ENCODE measurements around the gene SNX4.

SNX4 gene

DNA sequence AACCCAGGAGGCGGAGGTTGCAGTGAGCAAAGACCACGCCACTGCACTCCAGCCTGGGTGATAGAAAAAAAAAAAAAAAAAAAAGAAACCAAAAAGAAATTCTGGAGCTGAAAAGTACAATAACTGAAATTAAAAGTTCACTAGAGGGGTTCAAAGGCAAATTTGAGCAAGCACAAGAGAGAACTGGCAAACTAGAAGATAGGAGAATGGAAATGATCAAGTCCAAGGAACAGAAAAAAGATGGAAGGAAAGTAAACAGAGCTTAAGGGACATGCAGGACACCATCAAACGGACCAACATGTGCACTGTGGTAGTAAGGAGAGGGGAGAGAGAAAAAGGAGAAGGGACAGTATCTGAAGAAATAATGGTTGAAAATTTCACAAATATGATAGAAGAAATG is 12.9 kb downstream of the SNX4 start:
- Histone ChIP-seq H3K36me3 (replicated peaks; ENCODE audit: insufficient read depth, low read length) (no peaks in the 10 kb centered on the region; the same call in 1 of the 2 replicates), H3K27ac (ENCODE audit: low read length) (no peak overlapping the region), H3K4me1 (ENCODE audit: low read length) (peaks cover 9% of the 10 kb centered on the region), H3F3A (ENCODE audit: insufficient read depth, low read length) (peaks cover 8% of the 10 kb centered on the region; the same call in 1 of the 2 replicates), H3K9ac (ENCODE audit: low read length) (no peak overlapping the region), H3K4me3 (ENCODE audit: low read length) (no peak overlapping the region), H3K27me3 (replicated peaks; ENCODE audit: insufficient read depth, low read length) (no peaks in the 10 kb centered on the region), H3K9me3 (replicated peaks; ENCODE audit: insufficient read depth, low read length) (no peaks in the 10 kb centered on the region), H4K20me1 (ENCODE audit: insufficient read depth, low read length) (no peaks in the 10 kb centered on the region), H3K79me2 (ENCODE audit: low read length) (peaks cover 43% of the 10 kb centered on the region), H2AFZ (ENCODE audit: low read length) (no peak overlapping the region), H3K4me2 (ENCODE audit: low read depth, low read length) (no peak overlapping the region), H3K9me2 (replicated peaks; ENCODE audit: insufficient read depth, low read length) (no peaks in the 10 kb centered on the region)
- DNase-seq: no peak
- TF ChIP-seq EZH2phosphoT487 (IDR thresholded peaks at IDR 0.05; ENCODE audit: low read length) (no peak), EZH2 (optimal IDR thresholded peaks at IDR 0.05; ENCODE audit: low read depth, low read length) (no peak)
- TF ChIP-seq, protein P1, sequence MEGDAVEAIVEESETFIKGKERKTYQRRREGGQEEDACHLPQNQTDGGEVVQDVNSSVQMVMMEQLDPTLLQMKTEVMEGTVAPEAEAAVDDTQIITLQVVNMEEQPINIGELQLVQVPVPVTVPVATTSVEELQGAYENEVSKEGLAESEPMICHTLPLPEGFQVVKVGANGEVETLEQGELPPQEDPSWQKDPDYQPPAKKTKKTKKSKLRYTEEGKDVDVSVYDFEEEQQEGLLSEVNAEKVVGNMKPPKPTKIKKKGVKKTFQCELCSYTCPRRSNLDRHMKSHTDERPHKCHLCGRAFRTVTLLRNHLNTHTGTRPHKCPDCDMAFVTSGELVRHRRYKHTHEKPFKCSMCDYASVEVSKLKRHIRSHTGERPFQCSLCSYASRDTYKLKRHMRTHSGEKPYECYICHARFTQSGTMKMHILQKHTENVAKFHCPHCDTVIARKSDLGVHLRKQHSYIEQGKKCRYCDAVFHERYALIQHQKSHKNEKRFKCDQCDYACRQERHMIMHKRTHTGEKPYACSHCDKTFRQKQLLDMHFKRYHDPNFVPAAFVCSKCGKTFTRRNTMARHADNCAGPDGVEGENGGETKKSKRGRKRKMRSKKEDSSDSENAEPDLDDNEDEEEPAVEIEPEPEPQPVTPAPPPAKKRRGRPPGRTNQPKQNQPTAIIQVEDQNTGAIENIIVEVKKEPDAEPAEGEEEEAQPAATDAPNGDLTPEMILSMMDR (IDR thresholded peaks at IDR 0.05; ENCODE audit: low read length): no peak

DNA sequence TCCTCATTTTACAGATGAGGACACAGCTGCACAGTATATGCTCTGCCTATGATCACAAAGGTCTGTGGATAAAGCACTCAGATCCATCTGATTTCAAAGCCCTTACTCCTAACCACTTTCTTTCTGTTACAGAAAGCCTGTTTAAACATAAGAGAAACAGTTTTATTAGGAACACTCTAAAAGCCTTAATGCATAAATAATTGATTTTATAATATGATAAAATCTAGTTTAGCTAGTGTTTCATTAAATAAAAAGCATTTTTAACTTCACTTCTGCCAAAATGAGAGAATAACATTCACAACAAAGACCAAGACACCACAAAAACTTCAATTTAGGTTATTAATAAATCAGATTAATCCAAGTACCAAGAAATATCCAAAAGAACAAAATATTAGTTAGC is 21.4 kb downstream of the SNX4 start:
- H2AFZ ChIP-seq (ENCODE audit: low read length): no peak overlapping the region
- no peaks in the 10 kb centered on the region for H4K20me1 ChIP-seq (ENCODE audit: insufficient read depth, low read length)
- H3K9me2 ChIP-seq (replicated peaks; ENCODE audit: insufficient read depth, low read length): no peaks in the 10 kb centered on the region
- H3K27me3 ChIP-seq (replicated peaks; ENCODE audit: insufficient read depth, low read length): no peaks in the 10 kb centered on the region
- no peaks in the 10 kb centered on the region for H3K79me2 ChIP-seq (ENCODE audit: low read length)
- TF ChIP-seq, protein P1 (IDR thresholded peaks at IDR 0.05; ENCODE audit: low read length): no peak
- no peak for TF ChIP-seq EZH2phosphoT487 (IDR thresholded peaks at IDR 0.05; ENCODE audit: low read length)
- no peak for TF ChIP-seq EZH2 (optimal IDR thresholded peaks at IDR 0.05; ENCODE audit: low read depth, low read length)
- H3F3A ChIP-seq (ENCODE audit: insufficient read depth, low read length): no peaks in the 10 kb centered on the region
- no peak overlapping the region for H3K4me3 ChIP-seq (ENCODE audit: low read length)
- no peak for DNase-seq
- H3K9me3 ChIP-seq (replicated peaks; ENCODE audit: insufficient read depth, low read length): no peaks in the 10 kb centered on the region
- H3K36me3 ChIP-seq (replicated peaks; ENCODE audit: insufficient read depth, low read length): no peaks in the 10 kb centered on the region
- H3K4me1 ChIP-seq (ENCODE audit: low read length): no peaks in the 10 kb centered on the region
- H3K9ac ChIP-seq (ENCODE audit: low read length): no peak overlapping the region
- H3K27ac ChIP-seq (ENCODE audit: low read length): no peak overlapping the region
- no peak overlapping the region for H3K4me2 ChIP-seq (ENCODE audit: low read depth, low read length)

DNA sequence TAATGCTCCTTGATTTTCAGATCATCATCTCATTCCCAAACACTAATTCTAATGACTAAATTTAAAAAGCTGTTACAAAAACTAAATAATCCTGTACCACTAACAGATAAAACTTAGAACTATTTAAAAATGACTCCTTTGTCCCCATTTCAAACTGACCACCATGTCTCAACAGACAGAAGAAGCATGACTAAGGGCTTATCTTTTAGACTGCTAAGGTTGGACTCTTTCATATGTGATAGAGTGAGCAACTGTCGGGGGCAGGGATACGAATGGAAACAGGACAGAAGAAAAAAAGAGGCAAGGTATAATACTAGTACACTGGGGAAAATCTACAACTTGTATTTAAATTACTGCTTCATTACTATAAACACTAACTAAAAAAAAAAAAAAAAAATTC is 23.3 kb downstream of the SNX4 start:
- H3K9ac ChIP-seq (ENCODE audit: low read length): no peak overlapping the region
- no peak overlapping the region for H3K27ac ChIP-seq (ENCODE audit: low read length)

More for the DNA sequence above, 23.3 kb downstream of the SNX4 start:
- Histone ChIP-seq H3K4me1 (ENCODE audit: low read length) (no peaks in the 10 kb centered on the region), H3K4me2 (ENCODE audit: low read depth, low read length) (no peak overlapping the region), H3K36me3 (replicated peaks; ENCODE audit: insufficient read depth, low read length) (no peaks in the 10 kb centered on the region), H3K79me2 (ENCODE audit: low read length) (no peaks in the 10 kb centered on the region), H4K20me1 (ENCODE audit: insufficient read depth, low read length) (no peaks in the 10 kb centered on the region), H3K27me3 (replicated peaks; ENCODE audit: insufficient read depth, low read length) (no peaks in the 10 kb centered on the region), H3F3A (ENCODE audit: insufficient read depth, low read length) (no peaks in the 10 kb centered on the region), H3K9me3 (replicated peaks; ENCODE audit: insufficient read depth, low read length) (no peaks in the 10 kb centered on the region), H3K9me2 (replicated peaks; ENCODE audit: insufficient read depth, low read length) (no peaks in the 10 kb centered on the region), H2AFZ (ENCODE audit: low read length) (no peak overlapping the region), H3K4me3 (ENCODE audit: low read length) (no peak overlapping the region)
- TF ChIP-seq EZH2phosphoT487 (IDR thresholded peaks at IDR 0.05; ENCODE audit: low read length): no peak
- TF ChIP-seq EZH2 (optimal IDR thresholded peaks at IDR 0.05; ENCODE audit: low read depth, low read length): no peak
- TF ChIP-seq, protein P1 (IDR thresholded peaks at IDR 0.05; ENCODE audit: low read length): no peak
- no peak for DNase-seq

All from MM.1S (cell line).